Ishikawa (cell line): ENCODE results near the gene MAP6.

ENCODE experiments used
- CEBPB ChIP-seq: IDR thresholded peaks from 2 replicates; pipeline ENCODE4 v1.6.1; 2012
- CREB1 ChIP-seq: IDR thresholded peaks from 2 replicates; pipeline ENCODE4 v1.6.1; 2012; ENCODE audit warnings: low read depth
- EGR1 ChIP-seq: IDR thresholded peaks from 2 replicates; pipeline ENCODE4 v1.6.1; 2012
- EP300 ChIP-seq: IDR thresholded peaks from 2 replicates; pipeline ENCODE4 v1.6.1; 2012; ENCODE audit warnings: borderline replicate concordance
- FOXM1 ChIP-seq: IDR thresholded peaks from 2 replicates; pipeline ENCODE4 v1.6.1; 2012; ENCODE audit warnings: low read depth, borderline replicate concordance
- MAX ChIP-seq: IDR thresholded peaks from 2 replicates; pipeline ENCODE4 v1.6.1; 2012
- NFIC ChIP-seq: IDR thresholded peaks from 2 replicates; pipeline ENCODE4 v1.6.1; 2012
- RAD21 ChIP-seq: IDR thresholded peaks from 2 replicates; pipeline ENCODE4 v1.6.1; 2012; ENCODE audit warnings: low read depth
- REST ChIP-seq: IDR thresholded peaks from 2 replicates; pipeline ENCODE4 v1.6.1; 2012; ENCODE audit warnings: low read depth, mild to moderate bottlenecking
- TAF1 ChIP-seq: IDR thresholded peaks from 2 replicates; pipeline ENCODE4 v1.6.1; 2012; ENCODE audit warnings: low read depth, mild to moderate bottlenecking
- TCF12 ChIP-seq: IDR thresholded peaks from 2 replicates; pipeline ENCODE4 v1.6.1; 2012; ENCODE audit warnings: low read depth
- TEAD4 ChIP-seq: IDR thresholded peaks from 2 replicates; pipeline ENCODE4 v1.6.1; 2012
- USF1 ChIP-seq: IDR thresholded peaks from 2 replicates; pipeline ENCODE4 v1.6.1; 2012
- YY1 ChIP-seq: IDR thresholded peaks from 2 replicates; pipeline ENCODE4 v1.6.1; 2012; ENCODE audit warnings: low read depth
- ZBTB7A ChIP-seq: IDR thresholded peaks from 2 replicates; pipeline ENCODE4 v1.6.1; 2012; ENCODE audit warnings: low read depth

The MAP6 gene

GRCh38 chr11:75668451-75669297 lies at the start of gene MAP6:
MAP6 (minus strand) TSS chr11:75669038; CDS start chr11:75668369, 669 bp downstream.
- TF ChIP-seq TAF1, result no peak

GRCh38 chr11:75717608-75718418 lies 49.0 kb upstream of the MAP6 start, which contains the start of gene MOGAT2:
MOGAT2 (plus strand) TSS chr11:75717838; CDS start chr11:75717889, 51 bp downstream.
- TF ChIP-seq TEAD4 (no peak), NFIC (no peak), EGR1 (no peak), USF1 (no peak), TCF12 (no peak), YY1 (no peak), EP300 (no peak), TAF1 (no peak), MAX (no peak), RAD21 (no peak), FOXM1 (no peak)

- TF ChIP-seq REST, result no peak
Observed at GRCh38 chr11:75716659-75717058, 47.8 kb upstream of the MAP6 start.

- TF ChIP-seq TCF12 (no peak), TAF1 (no peak), FOXM1 (no peak), REST (no peak), CREB1 (no peak), MAX (no peak), TEAD4 (no peak), EP300 (no peak), ZBTB7A (no peak), CEBPB (no peak)
Observed at GRCh38 chr11:75715688-75716087, 46.9 kb upstream of the MAP6 start.

GRCh38 chr11:75714211-75714610 lies 45.4 kb upstream of the MAP6 start:
- TF ChIP-seq TCF12, result no peak
- TF ChIP-seq ZBTB7A, result no peak
- TF ChIP-seq NFIC, result no peak
- no peak for TF ChIP-seq YY1
- no peak for TF ChIP-seq MAX
- no peak for TF ChIP-seq EP300
- TF ChIP-seq TAF1, result no peak
- TF ChIP-seq REST, result no peak
- no peak for TF ChIP-seq FOXM1
- TF ChIP-seq TEAD4, result no peak
- TF ChIP-seq EGR1, result no peak
- TF ChIP-seq USF1, result no peak
- no peak for TF ChIP-seq CEBPB
- no peak for TF ChIP-seq CREB1
- TF ChIP-seq RAD21, result no peak
